Adrenal gland (tissue), 12 donors: ENCODE data around the gene CFD. TPM values are rescaled to one million over a fixed set of nuclear protein-coding genes. Genes with fewer than 3 reads are reported as not detected.
A peak's percentile ranks its signal among the peaks of the same experiment; 100 is the strongest.

Source experiments
- DNase-seq, 7 donors: peaks; one replicate each; pipeline ENCODE4 v3.0.0-alpha.2; 2019 to 2020
- H3K27ac ChIP-seq, 5 donors: fragments of 200-600 bp; sonication (generic) in 4 of 5; 1 replicate in 3 of 5; 2 replicates in 2 of 5; pipeline versions ENCODE4 v1.5.1 to v1.8.0; 2016 to 2020; ENCODE audit warnings: mild to moderate bottlenecking in 1 of 5
- H3K27me3 ChIP-seq: fragments of 200-600 bp; 2 replicates; pipeline ENCODE4 v1.8.0; 2021
- H3K36me3 ChIP-seq, 2 donors: fragments of 200-600 bp; replicated peaks in 1 of 2; 1 replicate in 1 of 2; 2 replicates in 1 of 2; pipeline versions ENCODE4 v1.5.1 to v1.8.0; 2018 to 2022
- H3K4me1 ChIP-seq, 2 donors: fragments of 200-600 bp; replicated peaks in 1 of 2; 1 replicate in 1 of 2; 2 replicates in 1 of 2; pipeline versions ENCODE4 v1.5.1 to v1.8.0; 2018 to 2021
- H3K4me3 ChIP-seq, 4 donors: fragments of 200-600 bp; sonication (generic) in 3 of 4; one replicate each; pipeline ENCODE4 v1.5.1; 2016 to 2018
- H3K9me3 ChIP-seq, 3 donors: fragments of 200-600 bp; sonication (generic) in 1 of 3; replicated peaks in 1 of 3; 1 replicate in 2 of 3; 2 replicates in 1 of 3; pipeline versions ENCODE4 v1.5.1 to v1.8.0; 2016 to 2021
- POLR2A ChIP-seq, 2 donors: fragments of 450-650 bp; IDR thresholded peaks; one replicate each; pipeline ENCODE4 v1.6.1; 2017; ENCODE audit warnings: antibody characterized with exemption in 2 of 2, mild to moderate bottlenecking in 2 of 2, moderate library complexity in 1 of 2
- WGBS, 4 donors: extraction: QIAGEN DNeasy Blood & Tissue Kit in 2 of 4; methylation state at CpG; one replicate each; pipeline versions ENCODE4 v1.1.5 to v1.1.7; 2013 to 2017; 5-methylcytosine and 5-hydroxymethylcytosine counted together
- intact Hi-C, 2 donors: fragments of 100-400 bp; cut with DNase I; formaldehyde crosslinking; loops; one replicate each; pipeline versions ENCODE4 v1.14.1 to v1.15.0; 2022 to 2023
- polyA plus RNA-seq, 3 donors: library from polyadenylated mRNA; stranded (reverse); fragments of 200-250 nt in 2 of 3; fragments of 350-450 nt in 1 of 3; fragmentation: Illumina TruSeq in 1 of 3; extraction: RNeasy Lipid Tissue Mini Kit (QIAGEN cat#74804) in 1 of 3; gene quantifications; one replicate each; pipeline ENCODE4 v1.2.3, GENCODE V29; 2013 to 2014
- total RNA-seq, 9 donors: library from RNA; depleted of rRNA in 4 of 9; stranded (reverse); fragments of >200 nt in 4 of 9; fragments of 120-200 nt in 1 of 9; fragmentation: NEBNext Ultra II Directional in 1 of 9; extraction: Animal tissue kit (Norgen Biotek cat#: 25700) in 1 of 9; gene quantifications; one replicate each; pipeline versions ENCODE4 v1.1.0 to v1.2.4, GENCODE V29; 2013 to 2023
- TF ChIP-seq, protein P1 (sequence below), 6 experiments: fragments of 450-650 bp in 4 of 6; fragments of 200-600 bp in 2 of 6; sonication (generic) in 1 of 6; IDR thresholded peaks; 1 replicate in 5 of 6; 2 replicates in 1 of 6; pipeline versions ENCODE4 v1.5.1 to v1.8.0; 2016 to 2021; ENCODE audit warnings: antibody characterized with exemption in 6 of 6, mild to moderate bottlenecking in 2 of 6, moderate library complexity in 1 of 6
- donor health status: healthy with polysubstance abuse.
- donor health status: Bipolar disorder and iron deficiency.
- donor health status: DM: yes; HTN: yes; CAD: no.
- donor health status: DM: no; HTN: no; CAD: no.
- donor health status: DM: no; HTN: no; CAD: no.
- donor health status: DM: yes; HTN: yes; CAD: no.

The CFD gene
- total and polyA plus RNA-seq, 12 donors, result 0.92 to 466 (median 55.1) TPM

DNA sequence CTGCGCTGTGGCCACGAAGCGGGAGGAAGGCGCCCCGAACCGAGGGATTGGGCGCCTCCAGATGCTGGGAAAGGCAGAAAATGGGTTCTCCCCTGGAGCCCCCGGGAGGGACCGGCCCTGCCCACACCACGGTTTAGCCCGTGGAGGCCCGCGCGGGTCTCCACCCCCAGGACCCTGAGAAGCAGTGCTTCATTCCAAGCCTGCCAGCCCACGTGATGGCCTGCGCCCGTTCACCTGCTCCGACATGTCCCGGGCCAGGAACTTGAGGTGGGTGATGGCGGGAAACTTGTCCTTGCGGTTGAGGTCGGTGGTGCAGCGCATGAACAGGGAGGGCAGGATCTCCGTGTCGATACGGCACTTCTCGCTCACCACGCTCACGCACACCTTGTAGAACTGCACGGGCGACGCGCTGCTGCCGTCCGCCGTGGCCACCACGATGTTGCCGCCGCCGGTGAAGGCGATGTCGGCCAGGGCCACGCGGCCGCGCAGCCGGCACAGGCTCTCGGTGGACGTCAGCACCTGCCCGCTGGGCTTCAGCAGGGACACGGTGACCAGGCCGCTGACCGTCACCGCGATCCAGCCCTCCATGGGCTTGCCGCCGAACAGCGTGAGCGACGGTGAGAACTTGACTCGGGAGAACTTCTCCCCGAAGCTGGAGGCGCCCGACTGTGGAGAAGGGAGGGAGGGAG, 26.2 kb downstream of the CFD start:
- H3K36me3 ChIP-seq, result peaks cover 0 to 64% of the 10 kb centered on the region in 2 donors
- TF ChIP-seq, protein P1, sequence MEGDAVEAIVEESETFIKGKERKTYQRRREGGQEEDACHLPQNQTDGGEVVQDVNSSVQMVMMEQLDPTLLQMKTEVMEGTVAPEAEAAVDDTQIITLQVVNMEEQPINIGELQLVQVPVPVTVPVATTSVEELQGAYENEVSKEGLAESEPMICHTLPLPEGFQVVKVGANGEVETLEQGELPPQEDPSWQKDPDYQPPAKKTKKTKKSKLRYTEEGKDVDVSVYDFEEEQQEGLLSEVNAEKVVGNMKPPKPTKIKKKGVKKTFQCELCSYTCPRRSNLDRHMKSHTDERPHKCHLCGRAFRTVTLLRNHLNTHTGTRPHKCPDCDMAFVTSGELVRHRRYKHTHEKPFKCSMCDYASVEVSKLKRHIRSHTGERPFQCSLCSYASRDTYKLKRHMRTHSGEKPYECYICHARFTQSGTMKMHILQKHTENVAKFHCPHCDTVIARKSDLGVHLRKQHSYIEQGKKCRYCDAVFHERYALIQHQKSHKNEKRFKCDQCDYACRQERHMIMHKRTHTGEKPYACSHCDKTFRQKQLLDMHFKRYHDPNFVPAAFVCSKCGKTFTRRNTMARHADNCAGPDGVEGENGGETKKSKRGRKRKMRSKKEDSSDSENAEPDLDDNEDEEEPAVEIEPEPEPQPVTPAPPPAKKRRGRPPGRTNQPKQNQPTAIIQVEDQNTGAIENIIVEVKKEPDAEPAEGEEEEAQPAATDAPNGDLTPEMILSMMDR (IDR thresholded peaks at IDR 0.05), result no peak
- no peak for TF ChIP-seq POLR2A (IDR thresholded peaks at IDR 0.05)
- H3K27me3 ChIP-seq, result no peaks in the 10 kb centered on the region
- intact Hi-C loops, result no loop called here
- no peaks in the 10 kb centered on the region for H3K9me3 ChIP-seq
- no peak for DNase-seq
- no peak overlapping the region for H3K27ac ChIP-seq
- no peaks in the 10 kb centered on the region for H3K4me1 ChIP-seq
- WGBS, 4 donors, result 88 to 98% (median 96%) methylated on average over 26 to 64 of the region's 64 CpGs
- no peak overlapping the region for H3K4me3 ChIP-seq

DNA sequence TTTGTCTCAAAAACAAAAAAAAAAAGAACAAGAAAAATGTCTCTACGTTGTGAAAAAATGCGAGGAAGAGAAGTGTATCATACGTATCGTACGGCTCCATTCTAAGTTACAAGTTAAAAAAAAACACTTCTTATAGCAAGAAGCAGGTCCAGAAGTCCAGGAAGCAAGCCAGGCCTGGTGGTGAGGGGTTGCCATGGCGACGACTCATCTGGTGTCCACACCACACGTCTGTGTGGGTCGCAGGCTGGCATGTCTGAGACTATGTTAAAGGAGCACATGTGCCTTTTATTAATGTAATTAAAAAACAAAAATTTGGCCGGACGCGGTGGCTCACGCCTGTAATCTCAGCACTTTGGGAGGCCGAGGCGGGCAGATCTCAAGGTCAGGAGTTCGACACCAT, 27.6 kb downstream of the CFD start:
- intact Hi-C loops, result no loop called here
- Histone ChIP-seq H3K9me3 (no peaks in the 10 kb centered on the region), H3K36me3 (peaks cover 0 to 56% of the 10 kb centered on the region in 2 donors), H3K27me3 (no peaks in the 10 kb centered on the region), H3K4me1 (peaks cover 1 to 3% of the 10 kb centered on the region in 2 donors), H3K27ac (no peak overlapping the region), H3K4me3 (no peak overlapping the region)
- WGBS, 4 donors, result 81 to 89% (median 85%) methylated on average over 16 of the region's 16 CpGs
- TF ChIP-seq POLR2A (IDR thresholded peaks at IDR 0.05), result no peak
- TF ChIP-seq, protein P1 (IDR thresholded peaks at IDR 0.05), result no peak
- DNase-seq, result peak in 3 of 7 donors; percentile 41 to 89 (median 52)

DNA sequence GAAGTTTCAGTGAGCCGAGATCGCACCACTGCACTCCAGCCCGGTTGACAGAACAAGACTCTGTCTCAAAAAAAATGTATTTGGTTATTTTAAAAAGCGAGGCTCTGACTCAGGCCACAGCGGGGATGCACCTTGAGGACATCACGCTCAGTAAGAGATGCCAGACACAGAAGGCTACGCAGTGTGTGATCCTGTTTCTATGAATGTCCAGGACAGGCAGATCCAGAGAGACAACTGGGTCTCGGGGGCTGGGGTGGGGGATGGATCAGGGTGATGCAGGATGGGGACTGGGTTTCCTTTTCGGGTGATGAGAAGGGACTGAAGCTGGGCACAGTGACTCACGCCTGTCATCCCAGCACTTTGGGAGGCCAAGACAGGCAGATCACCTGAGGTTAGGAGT, 28.1 kb downstream of the CFD start:
- 91 to 95% (median 92%) methylated on average over 9 to 10 of the region's 10 CpGs for WGBS, 4 donors
- TF ChIP-seq, protein P1 (IDR thresholded peaks at IDR 0.05), result no peak
- no peak for TF ChIP-seq POLR2A (IDR thresholded peaks at IDR 0.05)
- peaks cover 0 to 51% of the 10 kb centered on the region in 2 donors for H3K36me3 ChIP-seq

DNA sequence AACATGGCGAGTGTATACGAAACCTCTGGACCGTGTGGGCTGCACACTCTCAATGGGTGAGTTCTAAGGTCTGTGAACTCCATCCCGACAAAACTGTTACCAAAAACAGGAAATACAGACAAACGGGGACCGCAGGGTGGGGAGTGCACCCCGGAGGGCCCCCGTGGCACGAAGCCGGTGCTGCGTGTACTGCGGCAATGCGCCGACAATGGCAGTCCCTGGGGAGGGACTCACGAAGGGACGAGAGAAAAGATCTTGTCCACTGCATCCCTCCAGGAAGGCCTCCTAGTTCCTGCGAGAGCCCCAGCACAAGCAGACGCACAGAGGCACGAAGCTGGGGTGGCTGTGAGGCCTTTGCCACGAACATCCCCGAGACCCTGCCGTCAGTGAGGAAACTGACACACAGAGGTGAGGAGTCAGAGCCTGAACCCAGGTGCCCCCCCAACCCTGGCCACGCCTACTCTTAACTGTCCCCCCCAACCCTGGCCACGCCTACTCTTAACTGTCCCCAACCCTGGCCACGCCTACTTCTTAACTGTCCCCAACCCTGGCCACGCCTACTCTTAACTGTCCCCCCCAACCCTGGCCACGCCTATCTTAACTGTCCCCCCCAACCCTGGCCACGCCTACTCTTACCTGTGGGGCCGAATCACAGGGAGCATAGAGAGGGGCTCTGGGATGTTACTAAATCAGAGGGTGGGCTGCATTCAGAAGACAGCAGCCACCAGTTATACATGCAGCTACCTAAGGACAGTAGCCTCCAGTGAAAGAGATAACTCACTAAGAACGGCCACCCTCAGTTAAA, 29.3 kb downstream of the CFD start:
- peaks cover 0 to 44% of the 10 kb centered on the region in 2 donors for H3K36me3 ChIP-seq
- 90 to 92% (median 92%) methylated on average over 29 to 30 of the region's 30 CpGs for WGBS, 4 donors
- no peak for DNase-seq
- H3K27me3 ChIP-seq, result no peaks in the 10 kb centered on the region
- H3K4me1 ChIP-seq, result peaks cover 6 to 7% of the 10 kb centered on the region in 2 donors
- H3K4me3 ChIP-seq, result no peak overlapping the region
- TF ChIP-seq POLR2A (IDR thresholded peaks at IDR 0.05), result no peak
- intact Hi-C loops, result no loop called here
- no peaks in the 10 kb centered on the region for H3K9me3 ChIP-seq
- no peak overlapping the region for H3K27ac ChIP-seq

More for the DNA sequence above, 28.1 kb downstream of the CFD start:
- H3K4me1 ChIP-seq, result peaks cover 4 to 6% of the 10 kb centered on the region in 2 donors
- H3K27ac ChIP-seq, result no peak overlapping the region
- H3K27me3 ChIP-seq, result no peaks in the 10 kb centered on the region
- no peak for DNase-seq
- no peak overlapping the region for H3K4me3 ChIP-seq
- intact Hi-C loops, result no loop called here
- H3K9me3 ChIP-seq, result no peaks in the 10 kb centered on the region
